Karpas-422 (cell line): ENCODE measurements around the gene F2RL1. TPM values are rescaled to one million over a fixed set of nuclear protein-coding genes. Genes with fewer than 3 reads are reported as not detected.
"Not testable (repeated sequence)": the region's sequence is repeated elsewhere in the genome, so short reads cannot be mapped to it uniquely, and the experiment has no call there.

Experiments
- DNase-seq: peaks from one replicate; pipeline ENCODE4 v3.0.0-alpha.2; 2015
- H2AFZ ChIP-seq: fragments of 200-600 bp; sonication (generic); 2 replicates; pipeline ENCODE4 v1.6.1; 2014; ENCODE audit warnings: antibody characterized with exemption, low read length, mixed read lengths
- H3K27ac ChIP-seq: fragments of 200-600 bp; sonication (generic); 2 replicates; pipeline ENCODE4 v1.5.1; 2014; ENCODE audit warnings: mild to moderate bottlenecking, low read length, moderate library complexity
- H3K27me3 ChIP-seq: fragments of 200-600 bp; sonication (generic); 2 replicates; pipeline ENCODE4 v1.6.1; 2014; ENCODE audit warnings: low read length, mixed read lengths
- H3K36me3 ChIP-seq: fragments of 200-600 bp; sonication (generic); 2 replicates; pipeline ENCODE4 v1.6.1; 2014; ENCODE audit warnings: low read length, mixed read lengths; ENCODE audit not compliant: insufficient read depth
- H3K4me1 ChIP-seq: fragments of 200-600 bp; sonication (generic); 2 replicates; pipeline ENCODE4 v1.6.1; 2014; ENCODE audit warnings: mild to moderate bottlenecking, low read length, mixed read lengths
- H3K4me2 ChIP-seq: fragments of 200-600 bp; sonication (generic); 2 replicates; pipeline ENCODE4 v1.6.1; 2014; ENCODE audit warnings: low read length, low read depth, mild to moderate bottlenecking; ENCODE audit not compliant: poor library complexity, severe bottlenecking
- H3K4me3 ChIP-seq: fragments of 200-600 bp; sonication (generic); 2 replicates; pipeline ENCODE4 v1.5.1; 2014; ENCODE audit warnings: mild to moderate bottlenecking, antibody characterized with exemption, low read length, mixed read lengths
- H3K79me2 ChIP-seq: fragments of 200-600 bp; sonication (generic); 2 replicates; pipeline ENCODE4 v1.6.1; 2014; ENCODE audit warnings: mild to moderate bottlenecking, low read length, mixed read lengths
- H3K9ac ChIP-seq: fragments of 200-600 bp; sonication (generic); 2 replicates; pipeline ENCODE4 v1.6.0; 2014; ENCODE audit warnings: low read length
- H3K9me2 ChIP-seq: fragments of 200-600 bp; sonication (generic), shearing (Covaris generic); replicated peaks from 2 replicates; pipeline ENCODE4 v1.6.0; 2014; ENCODE audit warnings: mild to moderate bottlenecking, low read length, moderate library complexity; ENCODE audit not compliant: insufficient read depth
- H3K9me3 ChIP-seq: fragments of 300-700, 200-600 bp; sonication (generic); 2 replicates; pipeline ENCODE4 v1.6.1; 2014; ENCODE audit warnings: low read length, mixed read lengths
- H4K20me1 ChIP-seq: fragments of 200-600 bp; sonication (generic); 2 replicates; pipeline ENCODE4 v1.6.1; 2014; ENCODE audit warnings: mild to moderate bottlenecking, antibody characterized with exemption, low read length, low read depth; ENCODE audit not compliant: insufficient read depth
- total RNA-seq: library from RNA; depleted of rRNA; stranded (reverse); fragments of >200 nt; shearing (Covaris generic); gene quantifications from 2 replicates; pipeline ENCODE4 v1.2.3, GENCODE V29; 2014; ENCODE audit warnings: low replicate concordance; rRNA removed

Gene F2RL1, protein sequence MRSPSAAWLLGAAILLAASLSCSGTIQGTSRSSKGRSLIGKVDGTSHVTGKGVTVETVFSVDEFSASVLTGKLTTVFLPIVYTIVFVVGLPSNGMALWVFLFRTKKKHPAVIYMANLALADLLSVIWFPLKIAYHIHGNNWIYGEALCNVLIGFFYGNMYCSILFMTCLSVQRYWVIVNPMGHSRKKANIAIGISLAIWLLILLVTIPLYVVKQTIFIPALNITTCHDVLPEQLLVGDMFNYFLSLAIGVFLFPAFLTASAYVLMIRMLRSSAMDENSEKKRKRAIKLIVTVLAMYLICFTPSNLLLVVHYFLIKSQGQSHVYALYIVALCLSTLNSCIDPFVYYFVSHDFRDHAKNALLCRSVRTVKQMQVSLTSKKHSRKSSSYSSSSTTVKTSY
- not detected in 2 replicates for total RNA-seq

DNA sequence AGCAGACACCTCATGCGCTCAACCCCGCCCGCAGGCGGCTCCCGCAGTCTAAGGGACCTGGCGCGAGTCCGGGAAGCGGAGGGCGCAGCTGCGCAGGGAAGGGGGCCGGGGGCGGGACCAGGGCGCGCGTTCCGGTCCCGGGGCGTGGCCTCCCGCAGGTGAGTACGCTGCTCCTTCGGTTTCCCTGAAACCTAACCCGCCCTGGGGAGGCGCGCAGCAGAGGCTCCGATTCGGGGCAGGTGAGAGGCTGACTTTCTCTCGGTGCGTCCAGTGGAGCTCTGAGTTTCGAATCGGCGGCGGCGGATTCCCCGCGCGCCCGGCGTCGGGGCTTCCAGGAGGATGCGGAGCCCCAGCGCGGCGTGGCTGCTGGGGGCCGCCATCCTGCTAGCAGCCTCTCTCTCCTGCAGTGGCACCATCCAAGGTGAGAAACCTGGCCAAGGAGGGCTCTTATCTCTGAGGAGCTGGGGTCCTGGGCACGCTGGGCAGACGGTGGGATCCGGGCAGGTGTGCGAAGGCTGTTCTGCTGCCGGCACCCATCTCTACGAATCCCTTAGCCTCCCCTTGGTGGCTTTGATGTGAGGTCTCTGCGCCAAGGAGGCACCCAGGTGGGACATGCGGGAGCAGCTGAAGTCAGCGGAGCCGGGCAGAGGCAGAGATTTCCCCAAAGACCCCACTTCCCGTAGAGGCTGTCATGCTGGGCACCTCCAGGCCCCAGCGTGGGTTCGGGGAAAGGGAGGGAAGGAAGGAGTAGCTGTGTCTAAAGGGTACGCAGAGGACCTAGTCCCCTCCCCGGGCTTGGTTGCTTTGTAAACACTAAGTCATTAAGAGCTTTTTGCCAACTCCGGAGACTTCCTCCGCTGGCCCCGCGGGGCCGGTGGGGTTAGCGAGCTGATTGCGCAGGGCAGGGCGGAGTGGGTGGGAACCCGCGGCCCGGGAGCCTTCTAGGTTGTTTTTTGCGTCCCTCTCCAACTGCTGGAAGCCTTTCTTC lies at the start of gene F2RL1:
F2RL1 (plus strand) TSS at position 187 of the 988 bp plus-strand sequence; CDS start at position 340, 153 bp downstream.
- H3K4me2 ChIP-seq: no peak within 1 kb of the TSS
- no peaks in the 10 kb centered on the region for H3K4me1 ChIP-seq
- H3K27me3 ChIP-seq: no peaks in the 10 kb centered on the region
- no peak within 1 kb of the TSS for H3K9ac ChIP-seq
- no peaks in the 10 kb centered on the region for H3K79me2 ChIP-seq
- no peak within 1 kb of the TSS for H3K27ac ChIP-seq
- no peaks in the 10 kb centered on the region for H3K9me2 ChIP-seq
- no peaks in the 10 kb centered on the region for H4K20me1 ChIP-seq
- no peaks in the 10 kb centered on the region for H3K36me3 ChIP-seq
- no peak within 1 kb of the TSS for H2AFZ ChIP-seq
- H3K4me3 ChIP-seq: no peak within 1 kb of the TSS
- no peaks in the 10 kb centered on the region for H3K9me3 ChIP-seq
- DNase-seq: no peak

DNA sequence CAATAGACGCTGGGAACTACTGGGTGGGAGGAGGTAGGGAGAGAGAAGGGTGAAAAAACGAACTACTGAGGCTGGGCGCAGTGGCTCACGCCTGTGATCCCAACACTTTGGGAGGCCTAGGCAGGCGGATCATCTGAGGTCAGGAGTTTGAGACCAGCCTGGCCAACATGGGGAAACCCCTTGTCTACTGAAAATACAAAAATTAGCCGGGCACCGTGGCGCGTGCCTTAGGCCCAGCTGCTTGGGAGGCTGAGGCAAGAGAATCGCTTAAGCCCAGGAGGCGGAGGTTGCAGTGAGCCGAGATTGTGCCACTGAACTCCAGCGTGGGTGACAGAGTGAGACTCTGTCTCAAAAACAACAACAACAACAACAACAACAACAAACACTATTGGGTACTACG lies 47.8 kb upstream of the F2RL1 start:
- not testable (repeated sequence) for H2AFZ ChIP-seq, H3K4me3 ChIP-seq, DNase-seq, H3K79me2 ChIP-seq, H3K27me3 ChIP-seq, H3K36me3 ChIP-seq, H3K4me2 ChIP-seq, H3K4me1 ChIP-seq, H3K9ac ChIP-seq, H3K27ac ChIP-seq, H4K20me1 ChIP-seq, H3K9me2 ChIP-seq, H3K9me3 ChIP-seq

DNA sequence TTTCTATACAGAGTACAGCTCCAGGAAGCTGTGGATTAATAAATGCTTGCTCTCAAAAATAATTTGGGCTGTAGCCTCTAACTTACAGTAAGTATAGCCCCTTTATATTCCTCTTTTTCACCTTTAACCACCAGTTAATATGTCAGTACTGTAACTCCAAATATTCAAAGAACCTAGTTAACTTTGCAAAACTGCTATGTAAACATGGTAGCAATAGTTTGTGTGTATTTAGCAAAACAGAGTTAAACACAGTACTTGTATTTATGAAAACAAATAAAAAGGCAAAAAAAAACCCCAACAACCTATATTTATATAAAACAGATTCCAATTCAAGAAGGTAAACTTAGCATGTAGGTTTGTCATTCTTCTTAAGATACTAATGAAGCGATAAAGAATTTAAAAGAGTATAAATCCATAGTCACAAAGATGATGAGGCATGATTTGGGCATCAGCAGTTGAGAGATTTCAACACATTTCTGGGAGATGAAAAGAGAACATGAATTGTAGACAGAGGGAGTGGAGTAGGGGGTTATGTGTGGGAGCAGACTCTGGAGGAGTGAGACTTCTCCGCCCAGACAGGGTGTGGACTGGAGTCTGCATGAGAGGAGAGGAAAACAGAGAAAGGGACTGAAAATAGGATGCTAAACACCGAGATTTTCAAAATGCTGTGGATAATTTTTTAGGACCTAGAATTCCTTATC lies 47.0 kb upstream of the F2RL1 start:
- H3K9me3 ChIP-seq: no peaks in the 10 kb centered on the region
- no peaks in the 10 kb centered on the region for H3K79me2 ChIP-seq
- no peaks in the 10 kb centered on the region for H4K20me1 ChIP-seq
- no peak overlapping the region for H3K4me2 ChIP-seq
- no peaks in the 10 kb centered on the region for H3K4me1 ChIP-seq
- H3K9me2 ChIP-seq: no peaks in the 10 kb centered on the region
- no peaks in the 10 kb centered on the region for H3K36me3 ChIP-seq
- no peak for DNase-seq
- no peak overlapping the region for H3K27ac ChIP-seq
- H3K4me3 ChIP-seq: no peak overlapping the region
- no peak overlapping the region for H3K9ac ChIP-seq
- no peaks in the 10 kb centered on the region for H3K27me3 ChIP-seq
- no peak overlapping the region for H2AFZ ChIP-seq

DNA sequence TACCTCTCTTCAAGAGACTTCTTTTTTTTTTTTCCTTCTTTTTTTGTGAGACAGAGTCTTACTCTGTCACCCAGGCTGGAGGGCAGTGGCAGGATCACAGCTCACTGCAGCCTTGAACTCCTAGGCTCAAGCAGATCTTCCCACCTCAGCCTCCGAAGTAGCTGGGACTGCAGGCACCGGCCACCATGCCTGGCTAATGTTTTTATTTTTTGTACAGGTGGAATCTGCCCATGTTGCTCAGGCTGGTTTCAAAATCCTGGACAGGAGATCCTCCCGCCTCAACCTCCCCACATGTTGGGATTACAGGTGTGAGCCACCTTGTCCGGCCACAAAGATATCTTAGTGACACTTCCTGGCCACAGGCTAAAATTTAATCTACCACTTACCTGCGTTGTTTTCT lies 42.9 kb upstream of the F2RL1 start:
- H3K27ac ChIP-seq: no peak overlapping the region
- H2AFZ ChIP-seq: no peak overlapping the region
- H3K9ac ChIP-seq: no peak overlapping the region
- no peaks in the 10 kb centered on the region for H3K9me3 ChIP-seq
- DNase-seq: no peak
- no peak overlapping the region for H3K4me3 ChIP-seq
- H4K20me1 ChIP-seq: no peaks in the 10 kb centered on the region
- no peaks in the 10 kb centered on the region for H3K36me3 ChIP-seq
- no peaks in the 10 kb centered on the region for H3K27me3 ChIP-seq
- H3K4me1 ChIP-seq: no peaks in the 10 kb centered on the region
- H3K9me2 ChIP-seq: no peaks in the 10 kb centered on the region
- no peaks in the 10 kb centered on the region for H3K79me2 ChIP-seq
- no peak overlapping the region for H3K4me2 ChIP-seq

GRCh38 chr5:76776391-76776790 lies 42.4 kb upstream of the F2RL1 start:
- H3K27me3 ChIP-seq: no peaks in the 10 kb centered on the region
- H3K9ac ChIP-seq: no peak overlapping the region
- no peaks in the 10 kb centered on the region for H4K20me1 ChIP-seq
- H3K9me2 ChIP-seq: no peaks in the 10 kb centered on the region
- no peak overlapping the region for H3K4me3 ChIP-seq
- no peak overlapping the region for H2AFZ ChIP-seq
- H3K27ac ChIP-seq: no peak overlapping the region
- no peak overlapping the region for H3K4me2 ChIP-seq
- no peak for DNase-seq
- H3K79me2 ChIP-seq: no peaks in the 10 kb centered on the region
- H3K4me1 ChIP-seq: no peaks in the 10 kb centered on the region
- H3K36me3 ChIP-seq: no peaks in the 10 kb centered on the region
- H3K9me3 ChIP-seq: no peaks in the 10 kb centered on the region

GRCh38 chr5:76780616-76781015 lies 38.2 kb upstream of the F2RL1 start:
- not testable (repeated sequence) for H3K4me2 ChIP-seq, H4K20me1 ChIP-seq, DNase-seq, H3K4me3 ChIP-seq, H3K27ac ChIP-seq, H3K27me3 ChIP-seq, H3K9ac ChIP-seq, H3K9me3 ChIP-seq, H3K36me3 ChIP-seq, H2AFZ ChIP-seq, H3K79me2 ChIP-seq, H3K9me2 ChIP-seq, H3K4me1 ChIP-seq

GRCh38 chr5:76781775-76782174 lies 37.1 kb upstream of the F2RL1 start:
- no peaks in the 10 kb centered on the region for H3K9me3 ChIP-seq

DNA sequence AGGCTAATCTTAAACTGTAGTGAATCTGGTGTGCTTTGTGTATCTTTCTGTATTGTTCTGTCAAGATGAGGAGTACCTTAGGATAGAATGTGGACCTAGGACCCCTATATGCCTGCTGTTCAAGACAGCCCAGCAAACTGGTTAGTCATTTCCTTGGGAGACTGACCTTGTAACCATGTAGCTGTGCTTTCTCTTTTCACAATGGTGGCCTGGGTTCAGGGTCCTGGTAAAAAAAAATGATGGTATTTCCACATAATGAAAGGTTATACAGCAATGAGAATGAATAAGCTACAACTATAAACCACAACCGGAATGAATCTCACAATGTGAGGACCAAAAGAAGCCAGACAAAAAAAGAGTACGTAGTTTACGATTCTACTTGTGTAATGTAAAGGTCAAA lies 36.4 kb upstream of the F2RL1 start:
- no peak overlapping the region for H3K27ac ChIP-seq
- no peaks in the 10 kb centered on the region for H3K9me2 ChIP-seq
- H3K9ac ChIP-seq: no peak overlapping the region
- no peaks in the 10 kb centered on the region for H3K36me3 ChIP-seq
- no peak overlapping the region for H3K4me3 ChIP-seq
- DNase-seq: no peak
- no peaks in the 10 kb centered on the region for H4K20me1 ChIP-seq
- no peaks in the 10 kb centered on the region for H3K27me3 ChIP-seq
- no peaks in the 10 kb centered on the region for H3K79me2 ChIP-seq
- H2AFZ ChIP-seq: no peak overlapping the region
- H3K4me1 ChIP-seq: no peaks in the 10 kb centered on the region
- H3K9me3 ChIP-seq: no peaks in the 10 kb centered on the region
- H3K4me2 ChIP-seq: no peak overlapping the region

More at GRCh38 chr5:76781775-76782174, 37.1 kb upstream of the F2RL1 start:
- H3K4me3 ChIP-seq: no peak overlapping the region
- no peaks in the 10 kb centered on the region for H3K79me2 ChIP-seq
- no peaks in the 10 kb centered on the region for H3K4me1 ChIP-seq
- no peaks in the 10 kb centered on the region for H4K20me1 ChIP-seq
- H2AFZ ChIP-seq: no peak overlapping the region
- no peaks in the 10 kb centered on the region for H3K9me2 ChIP-seq
- H3K4me2 ChIP-seq: no peak overlapping the region
- H3K27ac ChIP-seq: no peak overlapping the region
- DNase-seq: no peak
- H3K27me3 ChIP-seq: no peaks in the 10 kb centered on the region
- H3K9ac ChIP-seq: no peak overlapping the region
- H3K36me3 ChIP-seq: no peaks in the 10 kb centered on the region
